NCI-H774 (cell line): Measurements from ENCODE around the gene BCL2L11.

ENCODE experiments used
- DNase-seq: peaks from one replicate; lab custom pipeline; 2025; lab: John Stamatoyannopoulos, UW

Gene BCL2L11

DNA sequence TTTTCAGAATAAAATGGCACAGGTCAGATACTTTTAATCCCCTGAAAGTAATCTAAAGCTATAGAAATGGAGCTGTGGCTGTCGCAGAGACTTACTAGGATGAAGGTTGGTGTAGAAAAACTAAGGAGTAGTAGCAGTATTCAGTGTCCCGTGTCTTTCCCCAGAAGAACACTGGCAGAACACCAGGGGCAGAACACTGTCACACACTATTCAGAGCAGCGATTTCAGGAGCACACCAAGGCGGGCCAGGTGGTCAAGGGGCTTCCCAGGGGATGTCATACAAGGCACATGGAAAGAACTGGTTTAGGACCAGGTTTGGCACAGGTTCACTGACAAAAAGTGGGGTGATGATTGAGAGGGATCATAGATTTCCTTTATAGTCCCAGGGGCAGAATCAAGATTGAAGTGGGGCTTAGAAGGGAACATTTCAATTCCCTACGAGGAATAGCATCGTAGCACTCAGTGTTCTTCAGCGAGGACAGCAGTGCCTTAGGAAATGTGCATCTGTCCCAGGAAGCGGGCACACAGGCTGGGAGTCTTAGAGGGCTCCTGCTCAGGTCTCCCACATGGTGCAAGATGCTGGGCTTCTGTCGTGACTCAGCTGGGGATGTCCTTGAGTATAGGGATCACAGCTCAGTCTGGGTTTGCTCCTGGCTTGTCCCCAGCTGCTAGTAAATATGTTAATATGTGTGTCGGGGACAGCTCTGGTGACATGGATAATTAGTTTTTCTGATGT, 22.6 kb downstream of the BCL2L11 start:
- DNase-seq: no peak

DNA sequence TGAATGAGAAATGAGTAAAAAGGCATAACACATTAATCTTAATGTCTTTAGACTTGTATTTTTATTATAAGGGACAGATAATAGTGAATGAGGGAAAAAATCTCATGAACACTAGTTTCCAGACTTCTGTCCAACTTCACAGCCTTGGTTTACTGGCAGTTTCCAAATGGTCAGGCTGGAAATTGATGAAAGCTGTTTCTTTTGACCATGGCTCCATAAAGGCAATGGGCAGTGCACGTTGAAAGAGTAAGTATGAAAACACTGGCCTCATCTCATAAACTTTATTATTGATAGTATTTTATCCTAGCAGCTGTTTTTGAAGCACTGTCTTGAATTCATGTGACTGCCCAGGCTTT, 23.1 kb downstream of the BCL2L11 start:
- no peak for DNase-seq

GRCh38 chr2:111145103-111145760, 24.5 kb downstream of the BCL2L11 start:
- no peak for DNase-seq

DNA sequence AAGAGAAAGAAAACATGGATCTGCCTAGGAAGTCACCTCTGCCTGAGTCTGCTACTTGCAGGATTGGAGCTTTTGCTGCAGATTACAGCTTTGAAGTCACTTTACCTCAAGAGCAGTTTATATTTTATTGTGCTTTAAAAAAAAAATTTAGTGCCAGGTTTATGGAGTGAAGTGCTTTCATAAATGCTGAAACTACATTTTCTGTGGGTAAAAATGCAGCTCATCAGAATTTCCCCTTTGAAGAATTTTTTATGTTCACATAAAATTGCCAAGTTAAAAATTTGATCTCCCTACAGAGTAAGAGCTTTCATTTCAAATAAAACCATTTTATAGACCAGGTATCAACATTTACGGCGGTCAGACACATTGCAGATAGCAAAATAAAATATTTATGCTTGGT, 25.2 kb downstream of the BCL2L11 start:
- DNase-seq: no peak

GRCh38 chr2:111148225-111148873, 27.6 kb downstream of the BCL2L11 start:
- no peak for DNase-seq

- DNase-seq: no peak
These were observed 28.2 kb downstream of the BCL2L11 start for GRCh38 chr2:111148925-111149324.

DNA sequence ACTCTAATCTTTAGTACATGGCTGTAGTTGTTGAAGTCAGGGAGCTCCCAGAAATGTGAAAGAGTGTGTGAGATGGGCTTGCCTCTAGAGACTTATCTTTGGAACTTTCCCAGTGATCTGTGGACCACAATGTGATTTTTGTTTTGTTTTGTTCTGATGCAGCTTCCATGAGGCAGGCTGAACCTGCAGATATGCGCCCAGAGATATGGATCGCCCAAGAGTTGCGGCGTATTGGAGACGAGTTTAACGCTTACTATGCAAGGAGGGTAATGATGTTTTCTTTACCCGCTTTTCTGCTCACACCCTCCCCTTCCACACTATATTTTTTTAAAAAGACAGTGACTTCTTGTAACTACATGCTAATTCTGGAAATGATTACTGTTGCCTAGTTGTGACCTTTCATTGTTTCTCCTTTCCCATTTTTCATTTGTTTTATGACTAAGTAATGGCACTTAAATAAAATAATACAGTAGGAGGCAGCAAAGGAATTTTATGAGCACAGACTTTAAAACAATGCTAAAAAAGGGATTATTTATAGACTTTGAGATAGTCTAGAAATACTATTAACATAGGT, 29.3 kb downstream of the BCL2L11 start:
- DNase-seq: no peak

GRCh38 chr2:111154758-111155157, 34.0 kb downstream of the BCL2L11 start:
- DNase-seq: no peak

DNA sequence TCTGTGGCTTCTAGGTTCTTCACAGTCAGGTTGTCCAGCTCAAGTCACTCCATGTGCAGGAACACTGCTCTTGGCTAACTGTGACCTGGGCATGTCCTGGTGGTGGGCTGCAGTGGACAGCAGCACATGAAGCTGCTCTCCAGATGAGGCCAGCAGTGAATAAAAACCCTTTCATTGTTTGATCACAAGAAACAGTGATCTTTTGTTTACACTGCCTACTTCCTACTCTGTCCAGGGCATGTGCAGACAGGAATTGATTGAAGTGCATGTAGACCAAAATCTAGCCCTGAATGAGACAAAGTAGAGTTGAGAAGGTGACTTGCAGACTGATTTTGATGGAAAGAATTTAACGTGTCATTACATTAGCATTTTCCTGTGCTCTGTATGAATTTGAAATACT, 34.9 kb downstream of the BCL2L11 start:
- no peak for DNase-seq

GRCh38 chr2:111156529-111156928, 35.8 kb downstream of the BCL2L11 start:
- no peak for DNase-seq

DNA sequence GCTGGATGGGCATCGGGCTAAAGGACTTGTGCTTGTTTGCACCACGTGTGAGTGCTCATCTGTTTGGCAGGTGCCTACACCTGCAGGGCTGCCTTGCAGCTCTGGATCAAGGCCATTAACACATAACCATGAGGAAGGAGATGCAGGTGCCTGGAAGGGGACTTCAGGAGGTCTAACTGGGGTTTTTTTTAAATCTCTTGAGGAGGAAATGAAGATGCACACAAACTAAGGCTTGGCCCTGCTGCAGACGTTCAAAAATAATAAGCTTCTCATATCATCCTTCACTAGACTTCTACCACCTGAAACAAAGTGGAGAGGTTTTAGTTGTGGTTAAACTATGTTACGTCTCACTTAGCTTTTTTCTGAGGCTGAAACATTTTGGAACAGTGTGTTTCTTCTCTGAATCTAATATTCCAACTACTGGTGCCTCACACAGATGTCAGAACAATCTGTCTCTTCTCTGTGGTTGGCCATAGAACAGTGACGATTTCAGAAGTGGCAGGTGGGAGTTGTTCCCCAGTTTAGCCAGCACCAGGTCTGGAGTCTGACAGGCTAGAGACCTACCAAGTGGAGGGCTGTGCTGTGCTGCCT, 36.5 kb downstream of the BCL2L11 start:
- DNase-seq: peak; percentile 30

GRCh38 chr2:111157798-111158197, 37.1 kb downstream of the BCL2L11 start:
- DNase-seq: peak; percentile 19

GRCh38 chr2:111159641-111160040, 38.9 kb downstream of the BCL2L11 start:
- no peak for DNase-seq

DNA sequence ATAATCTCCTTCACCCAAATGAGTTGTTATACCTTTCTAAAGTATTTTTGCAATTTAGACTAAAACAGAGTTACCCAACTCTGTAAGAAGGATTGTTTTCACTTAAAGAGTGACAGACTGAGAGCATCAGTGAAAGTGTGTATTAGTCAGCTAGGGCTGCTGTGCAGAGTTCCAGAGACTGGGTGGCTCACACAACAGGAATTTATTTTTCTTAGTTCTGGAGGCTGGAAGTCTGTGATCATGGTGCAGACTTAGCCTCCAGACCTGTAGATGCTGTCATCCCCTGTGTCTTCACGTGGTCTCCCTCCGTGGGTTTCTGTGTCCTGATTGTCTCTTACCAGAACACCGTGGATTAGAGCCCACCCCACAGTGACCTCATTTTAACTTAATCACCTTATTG, 40.0 kb downstream of the BCL2L11 start:
- DNase-seq: no peak

GRCh38 chr2:111161971-111162370, 41.3 kb downstream of the BCL2L11 start:
- DNase-seq: peak; percentile 68

GRCh38 chr2:111162718-111163331, 42.1 kb downstream of the BCL2L11 start:
- peak; percentile 16 for DNase-seq

- DNase-seq: no peak
These were observed 43.4 kb downstream of the BCL2L11 start for GRCh38 chr2:111164078-111164477.

DNA sequence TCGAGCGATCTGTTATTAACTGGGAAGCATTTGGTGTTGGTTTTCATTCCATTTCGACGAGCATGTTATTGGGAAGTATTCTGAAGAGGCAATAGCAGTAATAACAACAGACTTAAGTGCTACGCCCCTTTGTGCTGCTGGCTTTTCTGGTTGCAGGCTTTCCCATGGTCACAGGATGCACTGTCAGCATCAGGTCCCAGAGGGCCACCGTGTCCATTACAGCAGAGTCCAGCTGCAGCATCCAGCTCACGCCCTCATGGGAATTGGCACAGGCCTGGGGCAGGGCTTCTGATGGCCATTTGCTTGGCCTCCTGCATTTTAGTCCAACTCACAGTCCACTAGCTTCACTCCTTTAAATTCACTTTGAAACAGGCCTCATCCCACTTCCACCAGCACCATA, 44.4 kb downstream of the BCL2L11 start:
- DNase-seq: no peak

DNA sequence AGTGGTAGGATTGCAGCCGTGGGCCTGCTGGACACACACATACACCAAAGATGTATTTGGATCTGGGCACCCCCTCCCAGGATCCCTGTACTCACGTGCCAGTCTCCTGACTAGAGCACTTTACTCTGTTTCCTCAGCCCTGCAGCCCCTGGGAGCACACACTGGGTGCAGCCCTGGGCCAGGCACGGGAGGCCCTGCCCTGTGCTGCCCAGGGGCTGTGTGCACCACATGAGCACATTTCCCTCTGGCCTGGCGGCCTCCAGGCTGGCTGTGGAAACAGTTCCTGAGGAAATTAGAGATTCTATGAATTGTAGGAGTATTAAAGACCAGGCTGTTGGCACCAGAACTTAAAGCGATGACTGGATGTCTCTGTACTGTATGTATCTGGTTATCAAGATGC, 45.4 kb downstream of the BCL2L11 start:
- no peak for DNase-seq

DNA sequence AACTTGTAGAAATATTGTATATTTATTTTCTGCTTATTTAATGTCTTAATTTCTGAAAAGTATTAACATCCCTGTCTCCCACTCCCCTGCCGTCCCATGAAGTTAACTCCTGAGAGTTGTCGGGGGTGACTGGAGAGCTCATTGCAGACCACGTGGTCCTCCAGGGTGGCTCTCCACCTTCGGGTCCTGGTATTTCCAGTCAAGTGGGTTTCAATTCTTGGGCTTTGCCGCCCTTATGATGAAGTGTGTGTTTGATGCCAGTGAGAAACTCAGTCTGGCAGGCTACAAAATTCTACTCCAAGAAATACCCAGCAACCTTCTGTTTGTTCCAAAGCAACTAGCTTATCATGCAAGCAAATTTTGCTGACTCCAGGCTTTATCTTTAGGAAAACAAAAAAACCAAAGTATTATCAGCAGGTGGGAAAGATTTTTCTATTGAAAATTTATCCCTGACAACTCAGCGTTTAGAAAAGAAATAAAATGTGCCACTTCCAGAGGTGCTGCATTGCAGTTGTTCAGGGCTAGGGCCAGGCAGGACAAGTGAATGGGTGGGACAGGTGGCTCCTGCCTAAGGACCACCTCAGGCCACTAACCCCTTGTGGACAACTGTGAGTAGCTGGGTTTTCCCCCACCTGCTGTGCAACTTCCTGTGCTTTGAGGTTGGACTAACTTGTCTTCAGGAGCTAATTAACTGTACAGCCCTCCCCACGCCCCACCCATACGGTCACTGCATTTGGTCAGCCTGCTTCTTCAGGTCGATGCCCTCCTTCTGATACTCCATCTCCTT, 46.6 kb downstream of the BCL2L11 start:
- no peak for DNase-seq

DNA sequence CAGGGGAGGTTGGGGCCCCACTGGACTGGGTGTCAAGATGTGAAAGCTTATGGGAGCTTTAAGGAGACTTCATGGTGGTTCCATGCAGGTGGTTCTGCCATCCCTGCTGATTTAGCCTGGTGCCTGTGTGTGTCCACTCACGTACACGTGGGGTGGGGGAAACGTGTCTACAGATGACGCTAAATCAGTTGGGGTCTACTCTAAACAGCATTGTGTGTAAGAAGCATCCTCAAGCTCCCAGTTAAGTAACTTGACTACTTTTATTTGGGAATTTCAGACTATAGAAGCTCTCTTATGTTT, 47.1 kb downstream of the BCL2L11 start:
- DNase-seq: no peak
